ENCODE data around the gene OR2T11. TPM values are rescaled to one million over a fixed set of nuclear protein-coding genes. Genes with fewer than 3 reads are reported as not detected.
"Not testable (repeated sequence)": the region's sequence is repeated elsewhere in the genome, so short reads cannot be mapped to it uniquely, and the experiment has no call there.

OR2T11 gene
- total RNA-seq, 1 donor, result not detected

DNA sequence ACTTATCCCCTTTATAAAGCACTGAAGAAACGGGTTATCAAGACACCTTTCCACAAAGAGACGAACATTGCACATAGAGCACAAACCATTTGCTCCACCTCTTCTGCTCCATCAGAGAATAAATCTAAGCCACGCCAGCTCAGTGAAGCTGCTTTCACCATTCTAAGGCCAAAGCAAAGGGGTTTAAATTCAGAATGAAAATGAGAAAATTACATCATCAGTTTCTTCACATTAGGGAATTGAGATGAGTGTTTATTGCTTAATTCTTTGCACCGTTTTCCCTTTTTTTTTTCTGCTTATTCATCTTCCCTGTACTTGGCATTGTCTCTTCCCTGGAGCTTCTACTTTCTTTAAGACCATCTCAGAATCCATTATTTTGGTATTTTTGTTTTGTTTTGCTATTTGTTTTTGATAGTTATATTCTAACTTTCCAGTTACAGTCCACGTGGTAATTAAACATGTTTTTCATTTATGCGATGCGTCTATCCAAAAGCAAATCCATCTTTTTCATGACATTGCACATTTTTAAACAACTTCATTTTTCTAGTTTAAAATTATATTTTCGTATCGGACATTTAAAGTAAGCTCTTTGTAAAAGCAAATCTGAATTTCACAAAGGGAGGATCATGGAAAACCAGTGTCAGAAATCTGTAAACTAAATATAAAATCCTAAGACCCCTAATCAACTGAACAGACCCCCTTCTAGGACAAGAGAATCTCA, 58.5 kb downstream of the OR2T11 start:
- no peak for DNase-seq (ENCODE audit: low read depth)
- TF ChIP-seq, protein P1, sequence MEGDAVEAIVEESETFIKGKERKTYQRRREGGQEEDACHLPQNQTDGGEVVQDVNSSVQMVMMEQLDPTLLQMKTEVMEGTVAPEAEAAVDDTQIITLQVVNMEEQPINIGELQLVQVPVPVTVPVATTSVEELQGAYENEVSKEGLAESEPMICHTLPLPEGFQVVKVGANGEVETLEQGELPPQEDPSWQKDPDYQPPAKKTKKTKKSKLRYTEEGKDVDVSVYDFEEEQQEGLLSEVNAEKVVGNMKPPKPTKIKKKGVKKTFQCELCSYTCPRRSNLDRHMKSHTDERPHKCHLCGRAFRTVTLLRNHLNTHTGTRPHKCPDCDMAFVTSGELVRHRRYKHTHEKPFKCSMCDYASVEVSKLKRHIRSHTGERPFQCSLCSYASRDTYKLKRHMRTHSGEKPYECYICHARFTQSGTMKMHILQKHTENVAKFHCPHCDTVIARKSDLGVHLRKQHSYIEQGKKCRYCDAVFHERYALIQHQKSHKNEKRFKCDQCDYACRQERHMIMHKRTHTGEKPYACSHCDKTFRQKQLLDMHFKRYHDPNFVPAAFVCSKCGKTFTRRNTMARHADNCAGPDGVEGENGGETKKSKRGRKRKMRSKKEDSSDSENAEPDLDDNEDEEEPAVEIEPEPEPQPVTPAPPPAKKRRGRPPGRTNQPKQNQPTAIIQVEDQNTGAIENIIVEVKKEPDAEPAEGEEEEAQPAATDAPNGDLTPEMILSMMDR (IDR thresholded peaks at IDR 0.05; ENCODE audit: insufficient read depth, low read length), result no peak
- H3K4me3 ChIP-seq (ENCODE audit: low read depth, low read length), result no peak overlapping the region

DNA sequence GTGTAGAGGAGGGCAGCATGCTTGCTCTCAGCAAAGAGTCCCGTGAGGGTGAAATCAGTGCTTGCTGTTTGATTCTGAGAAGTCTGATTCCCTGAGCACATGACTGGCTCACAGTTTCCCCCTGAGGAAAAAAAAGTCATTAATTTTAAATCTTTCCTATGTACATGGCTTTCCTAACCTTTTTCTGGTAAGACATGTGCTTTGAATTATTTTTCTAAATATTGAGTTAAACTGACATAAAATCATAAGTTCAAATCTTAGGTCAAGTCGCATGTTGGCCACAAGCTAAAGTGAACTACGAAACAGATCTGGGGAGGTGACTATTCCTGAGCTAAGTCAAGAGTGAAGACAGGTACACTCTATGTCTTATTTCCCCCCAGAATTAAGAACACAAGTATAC, 60.2 kb downstream of the OR2T11 start, which contains the start of gene OR2T34:
Gene OR2T34, minus strand, starts transcription at position 101 of the 400 bp plus-strand sequence. Its CDS starts 0 bp downstream, at position 101.
- DNase-seq (ENCODE audit: low read depth); H3K4me3 ChIP-seq (ENCODE audit: low read depth, low read length): not testable (repeated sequence)

DNA sequence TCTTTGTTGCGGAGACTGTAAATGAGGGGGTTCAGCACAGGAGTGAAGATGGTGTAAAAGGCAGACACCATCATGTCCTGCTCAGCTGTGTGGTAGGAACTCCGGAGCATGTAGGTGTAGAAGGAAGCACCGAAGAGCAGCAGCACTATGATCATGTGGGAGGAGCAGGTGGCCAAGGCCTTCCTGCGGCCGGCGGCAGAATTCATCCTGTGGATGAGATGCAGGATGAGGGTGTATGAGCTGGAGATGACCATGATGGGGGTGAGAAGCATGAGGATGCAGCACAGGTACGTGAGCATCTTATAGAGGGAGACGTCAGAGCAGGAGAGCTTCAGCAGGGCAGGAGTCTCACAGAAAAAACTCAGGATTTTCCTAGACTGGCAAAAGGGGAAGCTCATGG, 61.0 kb downstream of the OR2T11 start:
- not testable (repeated sequence) for DNase-seq (ENCODE audit: low read depth); H3K4me3 ChIP-seq (ENCODE audit: low read depth, low read length)

Small RNA genes lying within 50 kb of the gene (small RNA-seq; reads per million reads assigned to genes)
- gene RF00019, result not detected

Other genes starting within 250 kb of the OR2T11 start
- gene OR2T1, start 232.0 kb downstream of the OR2T11 start, total RNA-seq (ENCODE audit: low replicate concordance), result not detected in 2 replicates
- not detected in 2 replicates for gene OR2T2, start 189.5 kb downstream of the OR2T11 start, total RNA-seq (ENCODE audit: low replicate concordance)
- not detected in 2 replicates for gene OR2T3, start 161.7 kb downstream of the OR2T11 start, total RNA-seq (ENCODE audit: low replicate concordance)
- gene OR2T5, start 146.5 kb downstream of the OR2T11 start, total RNA-seq (ENCODE audit: low replicate concordance), result not detected in 2 replicates
- not detected in 2 replicates for gene OR2G6, start 127.0 kb downstream of the OR2T11 start, total RNA-seq (ENCODE audit: low replicate concordance)
- gene OR2T29, start 72.3 kb downstream of the OR2T11 start, total RNA-seq (ENCODE audit: low replicate concordance), result not detected in 2 replicates
- not detected in 2 replicates for gene OR2T34, start 60.3 kb downstream of the OR2T11 start, total RNA-seq (ENCODE audit: low replicate concordance)
- gene OR2T10, start 37.4 kb downstream of the OR2T11 start, total RNA-seq (ENCODE audit: low replicate concordance), result not detected in 2 replicates
- gene OR2T35, start 10.2 kb upstream of the OR2T11 start, total RNA-seq (ENCODE audit: low replicate concordance), result not detected in 2 replicates
- gene OR2T27, start 20.4 kb upstream of the OR2T11 start, total RNA-seq (ENCODE audit: low replicate concordance), result not detected in 2 replicates
- gene OR14I1, start 67.7 kb upstream of the OR2T11 start, total RNA-seq (ENCODE audit: low replicate concordance), result not detected in 2 replicates
- 0.27 TPM in 1 of 2 replicates, not detected in the other for gene LYPD8, start 120.7 kb upstream of the OR2T11 start, total RNA-seq (ENCODE audit: low replicate concordance)
- 20.2 and 21.8 TPM in 2 replicates for gene SH3BP5L, start 190.8 kb upstream of the OR2T11 start, total RNA-seq (ENCODE audit: low replicate concordance)
- gene ZNF672, start 203.1 kb upstream of the OR2T11 start, total RNA-seq (ENCODE audit: low replicate concordance), result 12.9 and 14.0 TPM in 2 replicates
- gene ZNF692, start 224.0 kb upstream of the OR2T11 start, total RNA-seq (ENCODE audit: low replicate concordance), result 8.9 and 9.6 TPM in 2 replicates